HS-27A (cell line): Measurements from ENCODE around the gene FIZ1.

ENCODE experiments used
- DNase-seq: peaks from one replicate; pipeline ENCODE4 v3.0.0-alpha.2; 2012; ENCODE audit warnings: low read depth, missing footprints

Gene FIZ1

DNA sequence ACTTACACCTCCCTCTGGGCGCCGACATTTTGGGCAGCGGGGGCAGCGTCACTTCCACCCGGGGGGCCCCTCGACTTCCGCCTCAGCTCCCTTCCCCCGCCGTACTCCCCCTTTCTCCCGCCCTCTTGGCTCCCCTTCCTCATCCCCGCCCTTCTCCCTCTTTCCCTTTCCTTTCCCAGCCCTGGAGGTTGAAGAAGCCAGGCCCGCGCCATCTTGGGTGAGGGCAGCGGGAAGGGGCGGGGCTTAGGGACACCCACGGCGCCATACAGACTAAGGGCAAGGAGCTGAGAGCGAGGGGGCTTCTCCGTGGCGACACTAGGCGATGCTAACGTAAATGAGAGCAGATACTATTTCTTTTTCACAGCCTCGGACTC lies at the start of gene FIZ1:
Gene FIZ1, minus strand, starts transcription at position 50 of the 374 bp plus-strand sequence. CDS start 1,652 bp downstream, outside the sequence.
- DNase-seq: peak; percentile 100

DNA sequence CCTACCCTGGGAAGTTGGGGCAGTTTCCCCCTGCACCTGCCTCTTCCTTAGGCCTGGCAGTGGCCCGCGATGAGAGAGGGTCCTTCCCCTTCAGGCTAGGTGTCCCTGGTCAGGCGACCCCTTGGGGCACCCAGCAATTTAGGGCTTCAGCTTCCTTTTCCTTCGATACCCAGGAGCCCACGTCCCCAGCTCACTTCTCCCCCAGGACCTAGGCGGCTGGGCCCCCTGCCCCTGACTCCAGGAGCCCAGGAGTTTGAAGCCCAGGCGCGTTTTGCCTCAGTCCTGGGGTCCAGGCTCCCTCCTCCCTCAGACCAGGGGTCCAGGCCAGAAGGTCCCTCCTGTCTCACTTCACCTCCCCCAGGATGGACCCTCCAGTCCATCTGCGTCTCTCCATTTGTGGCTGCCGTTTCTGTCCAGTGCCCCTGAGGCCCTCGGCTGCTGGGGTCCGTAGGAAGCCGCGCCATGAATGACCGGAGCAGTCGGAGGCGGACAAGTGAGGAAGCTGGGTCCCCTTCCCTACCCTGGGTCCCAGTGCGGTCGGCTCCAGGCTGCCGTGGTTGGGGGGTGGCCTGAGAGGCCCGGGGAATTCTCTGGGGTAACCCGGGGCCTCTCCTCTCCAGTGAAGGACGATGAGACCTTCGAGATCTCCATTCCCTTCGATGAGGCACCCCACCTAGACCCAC lies 49.4 kb upstream of the FIZ1 start:
- DNase-seq: no peak

- DNase-seq: no peak
Measured at GRCh38 chr19:55647732-55648584, 48.6 kb upstream of the FIZ1 start, which contains the start of gene CCDC106. CCDC106 (plus strand) TSS chr19:55648212; CDS start chr19:55649047, 835 bp downstream.

DNA sequence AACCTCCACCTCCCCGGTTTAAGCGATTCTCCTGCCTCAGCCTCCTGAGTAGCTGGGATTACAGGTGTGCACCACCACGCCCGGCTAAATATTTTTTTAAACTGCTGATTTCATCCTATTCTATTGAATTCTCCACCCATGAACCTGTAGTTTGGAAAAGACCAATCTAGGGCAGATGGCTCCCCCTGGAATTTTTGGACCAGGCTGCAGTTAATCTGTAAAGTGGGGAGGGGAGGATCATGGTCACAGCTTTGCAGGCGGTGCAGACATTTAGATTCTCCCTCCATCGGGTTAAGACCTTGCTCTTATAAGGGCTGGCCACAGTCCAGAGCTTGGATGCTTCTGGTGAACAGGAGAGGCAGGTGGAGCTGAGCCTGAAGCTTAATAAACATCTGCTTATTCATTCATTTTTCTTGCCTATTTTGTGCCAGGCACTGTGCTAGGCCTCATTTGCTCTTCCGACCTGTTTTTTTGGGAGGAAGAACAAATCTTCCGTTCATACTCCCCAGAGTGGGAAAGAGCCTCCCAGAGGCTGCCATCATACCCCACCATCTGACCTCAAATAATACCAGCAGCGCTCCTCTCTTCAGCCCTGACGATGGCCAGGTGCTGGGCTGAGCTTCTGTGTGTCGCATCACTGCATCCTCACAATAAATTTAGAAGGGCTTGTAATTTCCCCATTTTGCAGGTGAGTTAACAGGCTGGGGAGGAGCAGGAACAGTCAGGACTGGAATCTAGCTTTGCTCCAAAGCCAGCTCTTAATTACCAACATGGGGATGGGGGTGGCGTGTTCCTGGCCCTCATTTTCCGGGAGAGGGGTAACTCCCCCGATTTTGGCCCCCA lies 47.8 kb upstream of the FIZ1 start:
- DNase-seq: no peak

GRCh38 chr19:55645512-55645881 lies 46.2 kb upstream of the FIZ1 start:
- no peak for DNase-seq

- no peak for DNase-seq
Measured at GRCh38 chr19:55644842-55645511, 45.7 kb upstream of the FIZ1 start.

DNA sequence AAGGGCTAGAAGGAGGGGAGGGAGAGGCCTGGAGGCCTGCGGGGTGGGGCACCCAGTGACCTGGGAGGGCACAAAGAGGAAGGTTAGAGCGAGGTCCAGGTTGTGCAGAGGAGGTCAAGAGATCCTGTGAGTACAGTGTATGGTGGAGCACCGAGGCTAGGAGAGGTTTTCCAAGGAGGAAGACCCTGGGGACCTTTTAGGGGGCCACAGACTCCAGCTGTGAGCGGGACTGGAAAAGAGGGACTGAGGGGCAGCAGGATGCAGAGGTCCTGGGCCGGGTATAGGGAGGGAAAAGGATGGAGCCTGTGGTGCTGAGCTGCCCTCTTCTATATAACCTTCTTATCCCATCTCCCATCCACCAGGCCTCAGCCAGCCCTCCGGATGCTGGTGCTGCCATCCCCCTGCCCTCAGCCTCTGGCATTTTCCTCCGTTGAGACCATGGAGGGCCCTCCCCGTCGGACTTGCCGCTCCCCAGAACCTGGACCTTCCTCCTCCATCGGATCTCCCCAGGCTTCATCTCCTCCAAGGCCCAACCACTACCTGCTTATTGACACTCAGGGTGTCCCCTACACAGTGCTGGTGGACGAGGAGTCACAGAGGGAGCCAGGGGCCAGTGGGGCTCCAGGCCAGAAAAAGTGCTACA lies 45.0 kb upstream of the FIZ1 start:
- DNase-seq: no peak

- DNase-seq: no peak
Measured at GRCh38 chr19:55643887-55644176, 44.5 kb upstream of the FIZ1 start.

DNA sequence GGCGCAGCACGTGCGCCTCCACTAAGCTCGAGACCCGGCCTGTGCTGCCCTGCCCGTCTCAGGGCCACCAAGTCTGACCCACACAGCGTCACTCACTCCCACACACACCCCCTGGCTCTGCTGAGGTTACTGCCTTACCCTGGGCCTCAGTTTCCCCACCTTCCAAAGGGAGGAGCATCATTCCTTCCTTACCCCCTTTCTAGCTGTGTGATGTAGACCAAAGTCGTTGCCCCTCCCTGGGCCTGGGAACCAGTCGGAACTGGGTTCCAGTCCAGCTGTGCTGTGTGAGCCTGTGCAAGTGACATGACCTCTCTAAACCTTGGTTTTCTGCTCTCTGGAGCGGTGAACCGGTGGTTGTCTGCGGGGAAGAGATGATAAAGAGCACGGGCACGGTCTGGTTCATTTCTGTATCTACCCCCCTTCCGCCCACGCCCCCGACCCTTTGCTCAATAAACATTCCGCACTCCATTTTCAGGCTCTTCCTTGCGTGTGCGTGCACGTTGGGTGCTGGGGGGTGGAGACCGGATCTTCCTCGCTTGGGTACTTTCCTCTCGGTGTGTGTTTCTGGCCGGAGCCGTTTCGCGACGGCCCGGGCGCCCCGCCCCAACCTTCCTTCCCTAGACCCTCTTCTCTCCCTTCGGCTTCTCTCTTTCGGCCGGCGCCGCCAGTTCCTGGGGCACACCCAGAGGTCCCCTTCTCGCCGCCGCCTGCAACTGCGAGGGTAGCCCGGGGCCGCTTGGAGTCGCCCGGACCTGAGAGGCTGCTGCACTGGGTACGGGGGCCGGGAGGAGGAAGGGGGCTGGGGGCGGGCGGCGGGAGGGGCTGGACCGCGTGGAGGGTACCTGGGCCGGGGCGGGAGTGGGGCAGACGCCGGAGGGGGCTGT lies 43.9 kb upstream of the FIZ1 start, which contains the start of gene ZNF581:
Gene ZNF581, plus strand, starts transcription at position 647 of the 884 bp plus-strand sequence. CDS start 923 bp downstream, outside the sequence.
- DNase-seq: peak; percentile 45

DNA sequence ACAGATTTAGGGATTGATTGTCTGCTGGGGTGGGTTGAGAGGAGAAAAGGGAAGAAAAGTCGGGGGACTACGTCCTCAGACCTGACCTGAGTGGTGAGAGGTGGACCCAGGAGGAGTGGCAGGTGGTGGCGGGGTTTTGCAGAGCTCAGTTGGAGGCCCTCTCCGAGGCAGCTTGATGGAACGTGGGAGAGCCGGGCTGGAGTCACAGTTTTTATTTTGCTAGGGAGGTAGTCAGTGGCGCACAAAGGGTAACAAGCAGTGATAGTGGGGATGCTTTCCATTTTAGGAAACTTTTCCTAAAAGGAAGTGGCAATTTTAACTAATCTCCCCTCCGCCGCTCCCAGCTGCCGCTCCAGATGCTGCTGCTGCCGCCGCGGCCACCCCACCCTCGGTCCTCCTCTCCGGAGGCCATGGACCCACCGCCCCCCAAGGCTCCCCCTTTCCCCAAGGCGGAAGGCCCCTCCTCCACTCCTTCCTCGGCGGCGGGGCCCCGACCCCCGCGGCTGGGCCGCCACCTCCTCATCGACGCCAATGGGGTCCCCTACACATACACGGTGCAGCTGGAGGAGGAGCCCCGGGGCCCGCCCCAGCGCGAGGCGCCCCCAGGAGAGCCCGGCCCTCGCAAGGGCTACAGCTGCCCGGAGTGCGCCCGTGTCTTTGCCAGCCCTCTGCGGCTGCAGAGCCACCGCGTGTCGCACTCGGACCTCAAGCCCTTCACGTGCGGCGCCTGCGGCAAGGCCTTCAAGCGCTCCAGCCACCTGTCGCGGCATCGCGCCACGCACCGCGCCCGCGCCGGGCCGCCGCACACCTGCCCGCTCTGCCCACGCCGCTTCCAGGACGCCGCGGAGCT lies 43.1 kb upstream of the FIZ1 start:
- no peak for DNase-seq

GRCh38 chr19:55641426-55642152 lies 42.3 kb upstream of the FIZ1 start:
- no peak for DNase-seq

- peak; percentile 79 for DNase-seq
Measured at GRCh38 chr19:55640577-55641425, 41.5 kb upstream of the FIZ1 start, which contains the start of gene ZNF580. ZNF580 (plus strand) TSS chr19:55641002; CDS start chr19:55642509, 1,507 bp downstream.

GRCh38 chr19:55640043-55640576 lies 40.8 kb upstream of the FIZ1 start:
- peak; percentile 86 for DNase-seq

- DNase-seq: no peak
Measured at GRCh38 chr19:55638864-55639359, 39.6 kb upstream of the FIZ1 start.

- DNase-seq: no peak
Measured at GRCh38 chr19:55637534-55637933, 38.2 kb upstream of the FIZ1 start.

DNA sequence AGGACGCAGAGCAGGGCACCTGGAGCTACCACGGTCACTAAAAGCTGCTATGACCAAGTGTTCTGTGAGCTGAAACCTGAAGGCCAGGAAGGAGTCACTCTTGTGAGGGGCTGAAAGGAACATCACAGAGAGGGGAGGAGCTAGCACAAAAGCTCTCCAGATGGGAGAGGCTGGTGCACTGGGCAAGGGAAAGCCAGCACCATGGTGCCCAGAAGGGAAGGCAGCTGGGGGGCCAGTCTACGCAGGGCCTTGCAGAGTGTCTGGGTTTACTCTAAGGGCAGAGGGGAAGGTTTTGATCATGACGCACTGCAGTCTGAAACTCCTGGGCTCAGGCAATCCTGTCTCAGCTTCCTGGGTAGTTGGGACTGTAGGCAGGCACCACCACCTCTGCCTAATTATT lies 37.4 kb upstream of the FIZ1 start:
- no peak for DNase-seq

- DNase-seq: no peak
Measured at GRCh38 chr19:55635856-55636440, 36.6 kb upstream of the FIZ1 start.
